OCI-LY7 (cell line): ENCODE data around the gene GPS1.

ENCODE experiments used
- EZH2phosphoT487 ChIP-seq: fragments of 200-600 bp; sonication (generic); IDR thresholded peaks from 2 replicates; pipeline ENCODE4 v1.6.1; 2018; ENCODE audit warnings: low read depth, borderline replicate concordance, mild to moderate bottlenecking, mixed run types, antibody characterized with exemption, low read length, moderate library complexity, mixed read lengths
- TF ChIP-seq, protein P1 (sequence below): fragments of 200-600 bp; sonication (generic); conservative IDR thresholded peaks from 2 replicates; pipeline ENCODE4 v1.5.1; 2014; ENCODE audit warnings: mild to moderate bottlenecking, antibody characterized with exemption, low read length, moderate library complexity, mixed read lengths

DNA sequence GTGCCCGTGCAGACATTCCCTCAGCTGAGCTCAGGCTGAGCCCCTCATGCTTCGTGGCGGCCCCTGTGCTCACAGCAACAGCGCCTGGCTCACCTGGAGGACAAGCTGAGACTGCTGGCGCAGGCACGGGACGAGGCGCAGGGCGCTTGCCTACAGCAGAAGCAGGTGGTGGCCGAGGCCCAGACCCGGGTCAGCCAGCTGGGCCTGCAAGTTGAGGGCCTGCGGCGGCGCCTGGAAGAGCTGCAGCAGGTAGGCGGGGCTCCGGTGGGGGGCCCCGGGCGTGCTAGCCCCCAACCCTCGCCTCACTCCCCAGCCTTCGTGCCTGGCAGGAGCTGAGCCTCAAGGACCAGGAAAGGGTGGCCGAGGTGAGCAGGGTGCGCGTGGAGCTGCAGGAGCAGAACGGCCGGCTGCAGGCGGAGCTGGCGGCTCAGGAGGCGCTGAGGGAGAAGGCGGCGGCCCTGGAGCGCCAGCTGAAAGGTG lies 21.7 kb upstream of the GPS1 start:
- TF ChIP-seq, protein P1, sequence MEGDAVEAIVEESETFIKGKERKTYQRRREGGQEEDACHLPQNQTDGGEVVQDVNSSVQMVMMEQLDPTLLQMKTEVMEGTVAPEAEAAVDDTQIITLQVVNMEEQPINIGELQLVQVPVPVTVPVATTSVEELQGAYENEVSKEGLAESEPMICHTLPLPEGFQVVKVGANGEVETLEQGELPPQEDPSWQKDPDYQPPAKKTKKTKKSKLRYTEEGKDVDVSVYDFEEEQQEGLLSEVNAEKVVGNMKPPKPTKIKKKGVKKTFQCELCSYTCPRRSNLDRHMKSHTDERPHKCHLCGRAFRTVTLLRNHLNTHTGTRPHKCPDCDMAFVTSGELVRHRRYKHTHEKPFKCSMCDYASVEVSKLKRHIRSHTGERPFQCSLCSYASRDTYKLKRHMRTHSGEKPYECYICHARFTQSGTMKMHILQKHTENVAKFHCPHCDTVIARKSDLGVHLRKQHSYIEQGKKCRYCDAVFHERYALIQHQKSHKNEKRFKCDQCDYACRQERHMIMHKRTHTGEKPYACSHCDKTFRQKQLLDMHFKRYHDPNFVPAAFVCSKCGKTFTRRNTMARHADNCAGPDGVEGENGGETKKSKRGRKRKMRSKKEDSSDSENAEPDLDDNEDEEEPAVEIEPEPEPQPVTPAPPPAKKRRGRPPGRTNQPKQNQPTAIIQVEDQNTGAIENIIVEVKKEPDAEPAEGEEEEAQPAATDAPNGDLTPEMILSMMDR = no peak
- no peak for TF ChIP-seq EZH2phosphoT487
